Progenitor cell of endocrine pancreas (in vitro differentiated cells): ENCODE data around the gene NRIP3. TPM values are rescaled to one million over a fixed set of nuclear protein-coding genes. Genes with fewer than 3 reads are reported as not detected.

Source experiments
- DNase-seq: peaks from one replicate; pipeline ENCODE4 v3.0.0; 2021; ENCODE audit warnings: low spot score; ENCODE audit not compliant: unreplicated experiment
- H3K27ac Mint-ChIP-seq: 2 replicates; pipeline ENCODE4 v1.8.0; 2021; ENCODE audit warnings: mild to moderate bottlenecking, moderate library complexity, mixed read lengths
- H3K27me3 Mint-ChIP-seq: 2 replicates; pipeline ENCODE4 v1.8.0; 2021; ENCODE audit warnings: mixed read lengths
- H3K36me3 Mint-ChIP-seq: 2 replicates; pipeline ENCODE4 v1.8.0; 2022; ENCODE audit warnings: mixed read lengths; ENCODE audit not compliant: insufficient read depth
- H3K4me1 Mint-ChIP-seq: 2 replicates; pipeline ENCODE4 v1.8.0; 2021; ENCODE audit warnings: low read depth, mixed read lengths
- H3K4me3 Mint-ChIP-seq: 2 replicates; pipeline ENCODE4 v1.8.0; 2021; ENCODE audit warnings: low read depth, mild to moderate bottlenecking, moderate library complexity, mixed read lengths
- H3K9me3 Mint-ChIP-seq: 2 replicates; pipeline ENCODE4 v1.8.0; 2021; ENCODE audit warnings: low read depth, mixed read lengths
- CTCF ChIP-seq: fragments of 200-600 bp; sonication (generic); IDR thresholded peaks from one replicate; pipeline ENCODE4 v1.5.0; 2021; ENCODE audit warnings: antibody characterized with exemption, mild to moderate bottlenecking; ENCODE audit not compliant: unreplicated experiment
- total RNA-seq: library from RNA; stranded (reverse); gene quantifications from 2 replicates; pipeline ENCODE4 v1.2.1, GENCODE V29; 2021

The NRIP3 gene
- total RNA-seq, 1 donor from 2014 or later: 0.65 TPM

GRCh38 chr11:9042488-9042887 is 38.7 kb upstream of the NRIP3 start:
- TF ChIP-seq CTCF: no peak
- no peaks in the 10 kb centered on the region for H3K9me3 Mint-ChIP-seq
- DNase-seq: no peak
- H3K4me3 Mint-ChIP-seq: no peak overlapping the region
- H3K27ac Mint-ChIP-seq: no peak overlapping the region
- no peaks in the 10 kb centered on the region for H3K36me3 Mint-ChIP-seq
- peaks cover 11% of the 10 kb centered on the region for H3K27me3 Mint-ChIP-seq
- peaks cover under 1% of the 10 kb centered on the region for H3K4me1 Mint-ChIP-seq

GRCh38 chr11:9041747-9042146 is 37.9 kb upstream of the NRIP3 start:
- Mint-ChIP-seq H3K4me3 (no peak overlapping the region), H3K27ac (no peak overlapping the region), H3K36me3 (no peaks in the 10 kb centered on the region), H3K9me3 (no peaks in the 10 kb centered on the region), H3K27me3 (peaks cover 8% of the 10 kb centered on the region), H3K4me1 (peaks cover 2% of the 10 kb centered on the region)
- no peak for TF ChIP-seq CTCF
- DNase-seq: no peak

- Mint-ChIP-seq H3K4me1 (peaks cover 2% of the 10 kb centered on the region), H3K4me3 (no peak overlapping the region), H3K9me3 (no peaks in the 10 kb centered on the region), H3K27me3 (peaks cover 8% of the 10 kb centered on the region), H3K36me3 (no peaks in the 10 kb centered on the region), H3K27ac (no peak overlapping the region)
- no peak for DNase-seq
- TF ChIP-seq CTCF: no peak
These were observed 36.6 kb upstream of the NRIP3 start for GRCh38 chr11:9040410-9040809.

- Mint-ChIP-seq H3K4me3 (no peak overlapping the region), H3K27ac (no peak overlapping the region), H3K4me1 (peaks cover 2% of the 10 kb centered on the region), H3K27me3 (peaks cover 7% of the 10 kb centered on the region), H3K36me3 (no peaks in the 10 kb centered on the region), H3K9me3 (no peaks in the 10 kb centered on the region)
- TF ChIP-seq CTCF: no peak
- no peak for DNase-seq
These were observed 36.1 kb upstream of the NRIP3 start for GRCh38 chr11:9039863-9040262.

GRCh38 chr11:9039198-9039597 is 35.4 kb upstream of the NRIP3 start:
- Mint-ChIP-seq H3K27me3 (peaks cover 4% of the 10 kb centered on the region), H3K36me3 (no peaks in the 10 kb centered on the region)

More at GRCh38 chr11:9039198-9039597, 35.4 kb upstream of the NRIP3 start:
- no peaks in the 10 kb centered on the region for H3K9me3 Mint-ChIP-seq
- no peak for DNase-seq
- peaks cover 2% of the 10 kb centered on the region for H3K4me1 Mint-ChIP-seq
- no peak overlapping the region for H3K4me3 Mint-ChIP-seq
- no peak for TF ChIP-seq CTCF
- no peak overlapping the region for H3K27ac Mint-ChIP-seq
